HepG2 (cell line): Measurements from ENCODE around the gene CDH23. TPM values are rescaled to one million over a fixed set of nuclear protein-coding genes. Genes with fewer than 3 reads are reported as not detected.

ENCODE experiments used
- ATAC-seq: fragments of 200-7000 bp; cut with Tn5 transposase; 3 replicates; pipeline ENCODE4 v1.9.1; 2020; ENCODE audit warnings: mild to moderate bottlenecking, moderate library complexity
- BruUV-seq: library from RNA; stranded (reverse); fragments of 400-500 nt; replicated peaks from 2 replicates; lab custom pipeline; 2021; lab: Mats Ljungman, UMichigan
- CTCF ChIA-PET: fragments of 300-600 bp; formaldehyde crosslinking; extraction: SDS; loops from one replicate; lab custom pipeline; 2021; ENCODE audit warnings: low total read pairs, inconsistent platforms, low intra/inter-chr PET ratio; lab: Yijun Ruan, JAX
- POLR2A ChIA-PET: fragments of 350-600 bp; sonication (Branson Sonifier 250); formaldehyde crosslinking; loops from one replicate; lab custom pipeline; 2020; ENCODE audit warnings: antibody characterized with exemption, inconsistent platforms; lab: Yijun Ruan, JAX
- DNase-seq: peaks from one replicate; pipeline ENCODE4 v3.0.0-alpha.2; 2015; ENCODE audit warnings: low spot score
- FAIRE-seq: peaks from 3 replicates; lab custom pipeline; 2011; peaks lifted over from hg19 to GRCh38; lab: Jason Lieb, UNC
- H2AFZ ChIP-seq: one replicate; pipeline ENCODE4 v1.6.1; 2011; ENCODE audit warnings: low read length, inconsistent platforms
- H3K27ac ChIP-seq: fragments of 300-600 bp; 3 replicates; pipeline ENCODE4 v1.8.0; 2011; ENCODE audit warnings: mixed run types, mild to moderate bottlenecking, mixed read lengths, low read length, inconsistent platforms; ENCODE audit not compliant: insufficient read depth; ENCODE audit errors: extremely low read length
- H3K27me3 ChIP-seq, 2 experiments: fragments of 200-600 bp in 1 of 2; 2 replicates in 1 of 2; 3 replicates in 1 of 2; pipeline versions ENCODE4 v1.6.0 to v1.8.0; 2011; ENCODE audit warnings: low read length in 2 of 2, mild to moderate bottlenecking in 2 of 2, moderate library complexity in 2 of 2, inconsistent platforms in 1 of 2; ENCODE audit not compliant: insufficient read depth in 2 of 2, control insufficient read depth in 1 of 2
- H3K36me3 ChIP-seq, 2 experiments: fragments of 200-600 bp in 1 of 2; replicated peaks in 1 of 2; 2 replicates in 1 of 2; 3 replicates in 1 of 2; pipeline versions ENCODE4 v1.5.1 to v1.8.0; 2011; ENCODE audit warnings: low read length in 2 of 2, inconsistent platforms in 1 of 2; ENCODE audit not compliant: insufficient read depth in 2 of 2, control insufficient read depth in 1 of 2
- H3K4me1 ChIP-seq: 2 replicates; pipeline ENCODE4 v1.5.1; 2012; ENCODE audit warnings: low read length, inconsistent platforms; ENCODE audit not compliant: insufficient read depth
- H3K4me2 ChIP-seq: 2 replicates; pipeline ENCODE4 v1.6.0; 2011; ENCODE audit warnings: low read depth, low read length, inconsistent platforms
- H3K4me3 ChIP-seq, 3 experiments: fragments of 200-600 bp in 1 of 3; sonication (generic), shearing (Covaris generic) in 1 of 3; replicated peaks in 1 of 3; 2 replicates each; pipeline ENCODE4 v1.5.1; 2011 to 2016; ENCODE audit warnings: low read length in 3 of 3, inconsistent platforms in 2 of 3, low read depth in 2 of 3, mild to moderate bottlenecking in 2 of 3, control low read depth in 1 of 3, mixed read lengths in 1 of 3; ENCODE audit not compliant: insufficient read depth in 1 of 3
- H3K79me2 ChIP-seq: one replicate; pipeline ENCODE4 v1.6.1; 2011; ENCODE audit warnings: low read length, inconsistent platforms; ENCODE audit not compliant: insufficient read depth
- H3K9ac ChIP-seq: 2 replicates; pipeline ENCODE4 v1.6.0; 2011; ENCODE audit warnings: mild to moderate bottlenecking, low read depth, low read length, inconsistent platforms; ENCODE audit not compliant: insufficient read depth
- H3K9me3 ChIP-seq: 2 replicates; pipeline ENCODE4 v1.5.1; 2012; ENCODE audit warnings: mild to moderate bottlenecking, low read length
- H4K20me1 ChIP-seq: 2 replicates; pipeline ENCODE4 v1.6.0; 2011; ENCODE audit warnings: inconsistent platforms, mild to moderate bottlenecking, low read length, moderate library complexity; ENCODE audit not compliant: insufficient read depth
- CC2D1A ChIP-seq: sonication (generic); formaldehyde crosslinking; IDR thresholded peaks from 2 replicates; pipeline ENCODE4 v1.8.1; 2023; ENCODE audit warnings: mild to moderate bottlenecking, missing genetic modification reagents
- HHEX ChIP-seq: IDR thresholded peaks from 2 replicates; pipeline ENCODE4 v1.6.1; 2016; ENCODE audit warnings: control low read depth
- HNRNPUL1 ChIP-seq: fragments of 200-400 bp; formaldehyde crosslinking; IDR thresholded peaks from 2 replicates; pipeline ENCODE4 v1.6.1; 2017; ENCODE audit warnings: low read depth, mild to moderate bottlenecking, low read length, moderate library complexity
- HOXA5 ChIP-seq: sonication (generic); formaldehyde crosslinking; IDR thresholded peaks from 2 replicates; pipeline ENCODE4 v1.4.0; 2020; ENCODE audit warnings: missing genetic modification reagents
- KLF15 ChIP-seq: sonication (generic); formaldehyde crosslinking; IDR thresholded peaks from 2 replicates; pipeline ENCODE4 v1.8.1; 2023; ENCODE audit warnings: borderline replicate concordance, mild to moderate bottlenecking, inconsistent platforms, missing genetic modification reagents, mixed read lengths
- KLF6 ChIP-seq: IDR thresholded peaks from 2 replicates; pipeline ENCODE4 v1.8.0; 2016; ENCODE audit warnings: missing biosample characterization, missing genetic modification reagents
- MED8 ChIP-seq: sonication (generic); formaldehyde crosslinking; IDR thresholded peaks from 2 replicates; pipeline ENCODE4 v1.8.1; 2023; ENCODE audit warnings: mild to moderate bottlenecking, missing genetic modification reagents; ENCODE audit not compliant: insufficient replicate concordance
- RXRB ChIP-seq: IDR thresholded peaks from 2 replicates; pipeline ENCODE4 v1.6.1; 2016; ENCODE audit warnings: borderline replicate concordance, missing genetic modification reagents, missing compliant biosample characterization
- THAP11 ChIP-seq: IDR thresholded peaks from 2 replicates; pipeline ENCODE4 v1.6.1; 2016; ENCODE audit warnings: missing biosample characterization, missing genetic modification reagents
- ZMYM2 ChIP-seq: sonication (generic); formaldehyde crosslinking; IDR thresholded peaks from 2 replicates; pipeline ENCODE4 v1.8.0; 2022; ENCODE audit warnings: mild to moderate bottlenecking, missing genetic modification reagents
- ZNF235 ChIP-seq: sonication (generic); formaldehyde crosslinking; IDR thresholded peaks from 2 replicates; pipeline ENCODE4 v1.8.1; 2023; ENCODE audit warnings: mild to moderate bottlenecking, missing genetic modification reagents, borderline replicate concordance
- ZNF318 ChIP-seq: sonication (generic); formaldehyde crosslinking; IDR thresholded peaks from 2 replicates; pipeline ENCODE4 v1.4.0; 2020; ENCODE audit warnings: mild to moderate bottlenecking, missing genetic modification reagents
- ZNF589 ChIP-seq: sonication (generic); formaldehyde crosslinking; conservative IDR thresholded peaks from 2 replicates; pipeline ENCODE4 v1.8.0; 2022; ENCODE audit warnings: mild to moderate bottlenecking, moderate library complexity, missing genetic modification reagents
- ZNF644 ChIP-seq: IDR thresholded peaks from 2 replicates; pipeline ENCODE4 v1.6.1; 2016; ENCODE audit warnings: low read depth
- ZNF672 ChIP-seq: sonication (generic); formaldehyde crosslinking; IDR thresholded peaks from 2 replicates; pipeline ENCODE4 v1.8.1; 2022; ENCODE audit warnings: missing genetic modification reagents
- WGBS: methylation state at CpG from one replicate; pipeline ENCODE4 v1.1.6; 2017; ENCODE audit warnings: low lambda C conversion rate; 5-methylcytosine and 5-hydroxymethylcytosine counted together
- in situ Hi-C: cut with HindIII; loops from 2 replicates; pipeline ENCODE4 v1.10.0; 2017; ENCODE audit warnings: low pct_unique_long_range_greater_than_20kb; ENCODE audit not compliant: extremely low pct_ligation_motif_present
- intact Hi-C: fragments of 100-400 bp; cut with micrococcal nuclease; formaldehyde crosslinking; loops from one replicate; pipeline ENCODE4 v1.10.0; 2022; ENCODE audit not compliant: unreplicated experiment
- polyA plus RNA-seq, 8 experiments: library from polyadenylated mRNA; depleted of rRNA in 3 of 8; stranded (reverse) in 7 of 8; unstranded in 1 of 8; fragments of >200 nt; fragmentation: Illumina TruSeq in 4 of 8; extraction: Trizol in 4 of 8; gene quantifications; 2 replicates each; pipeline versions ENCODE4 v1.2.1 to v1.2.3, GENCODE V29; 2011 to 2016; ENCODE audit warnings: low read depth in 4 of 8, missing spikeins in 1 of 8, mixed read lengths in 1 of 8; ENCODE audit not compliant: insufficient read depth in 1 of 8
- total RNA-seq, 5 experiments: library from RNA; depleted of rRNA; stranded (reverse); fragments of >200 nt; fragmentation: Illumina TruSeq; extraction: Trizol; gene quantifications; 2 replicates each; pipeline ENCODE4 v1.2.3, GENCODE V29; 2016; ENCODE audit warnings: low read depth in 1 of 5

Gene CDH23
- total and polyA plus RNA-seq, 2 of the 13 experiments (the other 11 are each of a cell fraction or from before 2014, with no cell fraction given) = 0.13 TPM; not detected in 1

GRCh38 chr10:71623098-71623985 is 226.6 kb downstream of the CDH23 start:
- Histone ChIP-seq H3K4me1 (peaks cover 26% of the 10 kb centered on the region), H4K20me1 (no peaks in the 10 kb centered on the region), H3K4me2 (no peak overlapping the region), H3K9ac (no peak overlapping the region), H3K27me3 (peaks cover 2 to 34% of the 10 kb centered on the region in 2 experiments; a peak in 3 of 5 replicates), H2AFZ (no peak overlapping the region), H3K27ac (no peak overlapping the region), H3K4me3 (no peak overlapping the region), H3K9me3 (no peaks in the 10 kb centered on the region), H3K36me3 (no peaks in the 10 kb centered on the region), H3K79me2 (no peaks in the 10 kb centered on the region)
- BruUV-seq = no TSS peak
- in situ Hi-C loops = no loop called here
- intact Hi-C loops = no loop called here
- CTCF ChIA-PET = no interaction called here
- DNase-seq (no peak), FAIRE-seq (no peak), ATAC-seq (no peak; the same call in 2 of the 3 replicates)
- TF ChIP-seq CC2D1A (CRISPR knock-in tag) (no peak), ZNF644 (CRISPR knock-in tag) (no peak), ZNF235 (CRISPR knock-in tag) (no peak), ZMYM2 (CRISPR knock-in tag) (no peak), ZNF672 (CRISPR knock-in tag) (no peak), MED8 (CRISPR knock-in tag) (no peak), ZNF589 (CRISPR knock-in tag) (no peak), HNRNPUL1 (no peak), KLF15 (CRISPR knock-in tag) (no peak), ZNF318 (CRISPR knock-in tag) (no peak), HOXA5 (CRISPR knock-in tag) (no peak), KLF6 (CRISPR knock-in tag) (no peak), HHEX (CRISPR knock-in tag) (no peak), RXRB (no peak), THAP11 (no peak)
- WGBS = 29% methylated on average over 11 of the region's 11 CpGs
- POLR2A ChIA-PET = no interaction called here
